Right lobe of liver (tissue), 4 donors: ENCODE data around the gene TRAPPC12.

Experiments used
- CTCF ChIP-seq, 4 donors: fragments of 200-600 bp in 3 of 4; fragments of 450-650 bp in 1 of 4; IDR thresholded peaks; one replicate each; pipeline versions ENCODE4 v1.5.1 to v1.8.0; 2016 to 2022; ENCODE audit warnings: antibody characterized with exemption in 4 of 4, mild to moderate bottlenecking in 2 of 4
- POLR2A ChIP-seq: fragments of 450-650 bp; IDR thresholded peaks from one replicate; pipeline ENCODE4 v1.6.1; 2017; ENCODE audit warnings: antibody characterized with exemption, mild to moderate bottlenecking
- donor health status: DM: no; HTN: no; CAD: no.
- donor health status: DM: no; HTN: no; CAD: no.
- donor health status: DM: no; HTN: yes; CAD: no.

- TF ChIP-seq CTCF (IDR thresholded peaks at IDR 0.05): no peak
- no peak for TF ChIP-seq POLR2A
Observed at GRCh38 chr2:3357926-3358325, 21.6 kb upstream of the TRAPPC12 start.
